ENCODE data around the gene TMEM130.

Gene TMEM130

GRCh38 chr7:98816241-98816640, 53.6 kb downstream of the TMEM130 start:
- no peak for DNase-seq (ENCODE audit: low read depth)
- TF ChIP-seq CTCF (IDR thresholded peaks at IDR 0.05; ENCODE audit: low read depth, low read length, missing control alignments): no peak
- H3K4me3 ChIP-seq (ENCODE audit: low read depth, low read length): no peak overlapping the region

- H3K4me3 ChIP-seq (ENCODE audit: low read depth, low read length): no peak overlapping the region
- DNase-seq (ENCODE audit: low read depth): no peak
- no peak for TF ChIP-seq CTCF (IDR thresholded peaks at IDR 0.05; ENCODE audit: low read depth, low read length, missing control alignments)
These were observed 54.5 kb downstream of the TMEM130 start for GRCh38 chr7:98815313-98815712.

DNA sequence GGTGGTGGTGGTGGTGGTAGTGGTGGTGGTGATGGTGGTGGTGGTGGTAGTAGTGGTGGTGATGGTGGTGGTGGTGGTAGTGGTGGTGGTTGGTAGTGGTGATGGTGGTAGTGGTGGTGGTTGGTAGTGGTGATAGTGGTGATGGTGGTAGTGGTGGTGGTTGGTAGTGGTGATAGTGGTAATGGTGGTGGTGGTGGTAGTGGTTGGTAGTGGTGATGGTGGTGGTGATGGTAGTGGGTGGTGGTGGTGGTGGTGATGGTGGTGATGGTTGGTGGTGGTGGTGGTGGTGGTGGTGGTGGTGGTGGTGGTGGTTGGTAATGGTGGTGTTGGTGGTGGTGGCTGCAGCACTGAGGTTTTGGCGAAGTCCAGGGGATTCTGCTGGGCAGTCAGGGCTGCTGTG, 58.5 kb downstream of the TMEM130 start:
- no peak for TF ChIP-seq CTCF (IDR thresholded peaks at IDR 0.05; ENCODE audit: low read depth, low read length, missing control alignments)
- DNase-seq (ENCODE audit: low read depth): no peak
- H3K4me3 ChIP-seq (ENCODE audit: low read depth, low read length): no peak overlapping the region

GRCh38 chr7:98810153-98810802, 59.5 kb downstream of the TMEM130 start:
- H3K4me3 ChIP-seq (ENCODE audit: low read depth, low read length): no peak overlapping the region
- no peak for DNase-seq (ENCODE audit: low read depth)
- TF ChIP-seq CTCF (IDR thresholded peaks at IDR 0.05; ENCODE audit: low read depth, low read length, missing control alignments): no peak

DNA sequence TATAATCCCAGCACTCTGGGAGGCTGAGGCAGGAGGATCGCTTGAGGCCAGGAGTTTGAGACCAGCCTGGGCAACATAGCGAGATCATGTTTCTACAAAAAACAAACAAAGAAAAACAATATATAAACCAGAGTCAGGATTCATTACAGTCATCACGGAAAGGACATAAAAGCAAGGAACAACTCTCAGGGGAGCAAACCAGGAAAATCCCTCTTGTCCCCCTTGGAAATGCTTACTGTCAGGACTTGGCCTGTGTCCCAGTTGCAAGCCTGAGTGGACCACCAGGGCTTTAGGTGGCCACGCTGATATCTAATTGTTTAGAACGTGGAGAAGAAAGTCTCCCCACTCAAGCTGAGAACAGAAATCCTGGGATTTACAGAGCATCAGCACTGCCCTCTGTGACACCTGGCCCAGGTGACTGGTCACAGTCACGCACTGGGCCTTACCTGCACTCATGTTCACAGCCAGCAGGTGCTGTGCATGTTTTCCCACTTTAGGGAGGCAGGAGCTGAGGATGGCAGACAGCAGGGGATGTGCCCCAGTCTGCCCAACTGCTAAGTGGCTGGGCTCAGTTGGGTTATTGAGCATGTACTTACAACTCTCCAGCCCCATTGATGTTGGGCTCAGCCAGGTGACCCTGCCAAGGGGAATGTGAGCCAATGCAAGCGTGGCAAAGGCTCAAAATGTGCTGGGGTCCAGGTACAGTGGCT, 60.9 kb downstream of the TMEM130 start:
- TF ChIP-seq CTCF (IDR thresholded peaks at IDR 0.05; ENCODE audit: low read depth, low read length, missing control alignments): no peak
- DNase-seq (ENCODE audit: low read depth): no peak

DNA sequence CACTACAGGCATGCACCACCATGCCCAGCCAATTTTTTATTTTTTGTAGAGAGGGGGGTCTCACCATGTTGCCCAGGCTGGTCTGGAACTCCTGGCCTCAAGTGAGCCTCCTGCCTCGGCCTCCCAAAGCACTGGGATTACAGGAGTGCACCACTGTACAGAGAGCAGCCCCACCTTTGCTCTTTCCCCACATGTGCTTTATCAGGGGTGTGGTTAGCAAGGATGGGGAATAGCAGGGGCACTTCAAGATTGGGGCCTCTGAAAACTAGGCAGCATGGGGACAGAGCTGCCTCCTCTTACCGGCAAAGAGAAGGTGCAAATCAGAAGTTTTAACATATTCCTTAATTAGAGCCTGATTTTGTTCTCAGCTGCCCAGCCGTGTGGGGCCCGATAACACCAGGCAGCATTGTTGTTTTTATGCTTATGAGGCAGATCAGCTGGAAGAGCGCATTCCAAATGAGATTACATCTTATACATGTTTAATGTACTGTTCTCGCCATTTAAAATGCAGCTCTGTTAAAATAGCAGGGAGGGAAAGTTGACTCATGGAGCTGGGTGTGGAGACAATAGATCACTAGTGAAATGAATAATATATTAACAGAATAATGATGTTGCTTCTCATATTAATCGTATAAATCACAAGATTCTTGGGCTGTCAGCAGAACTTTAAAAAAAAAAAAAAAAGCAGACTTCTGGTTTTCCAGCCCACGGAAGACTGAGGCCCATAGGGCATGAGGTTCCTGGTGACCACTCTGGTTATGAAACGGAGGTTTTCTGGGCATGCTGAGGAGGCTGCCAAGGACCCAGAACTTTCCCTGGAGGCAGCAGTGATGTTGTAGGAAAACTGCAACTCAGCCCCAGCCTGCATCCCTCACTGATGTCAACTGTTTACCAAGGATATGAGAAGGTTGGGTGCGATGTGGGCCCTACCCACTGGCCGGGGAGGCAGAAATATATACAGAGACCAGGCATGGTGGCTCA, 62.5 kb downstream of the TMEM130 start:
- H3K4me3 ChIP-seq (ENCODE audit: low read depth, low read length): no peak overlapping the region
- no peak for TF ChIP-seq CTCF (IDR thresholded peaks at IDR 0.05; ENCODE audit: low read depth, low read length, missing control alignments)
- DNase-seq (ENCODE audit: low read depth): no peak

More for the DNA sequence above, 60.9 kb downstream of the TMEM130 start:
- H3K4me3 ChIP-seq (ENCODE audit: low read depth, low read length): no peak overlapping the region
